Neural cell (in vitro differentiated cells): ENCODE results near the gene ADGRL3. TPM values are rescaled to one million over a fixed set of nuclear protein-coding genes. Genes with fewer than 3 reads are reported as not detected.

Experiments
- H2AFZ ChIP-seq: fragments of 200-600, 300-800 bp; sonication (generic), shearing (Covaris generic); 2 replicates; pipeline ENCODE4 v1.6.0; 2014; ENCODE audit warnings: low read depth, mild to moderate bottlenecking, antibody characterized with exemption, low read length, moderate library complexity
- H3F3A ChIP-seq: fragments of 200-600 bp; shearing (Covaris generic); 2 replicates; pipeline ENCODE4 v1.6.1; 2016; ENCODE audit warnings: mild to moderate bottlenecking, moderate library complexity, mixed read lengths, antibody characterized with exemption, low read length; ENCODE audit not compliant: insufficient read depth, poor library complexity, severe bottlenecking
- H3K27ac ChIP-seq: fragments of 200-600, 300-800 bp; sonication (generic), shearing (Covaris generic); 2 replicates; pipeline ENCODE4 v1.5.1; 2014; ENCODE audit warnings: mild to moderate bottlenecking, low read length, moderate library complexity
- H3K27me3 ChIP-seq: fragments of 300-800, 200-600 bp; sonication (generic), shearing (Covaris generic); 2 replicates; pipeline ENCODE4 v1.6.0; 2014; ENCODE audit warnings: mild to moderate bottlenecking, low read depth, low read length, moderate library complexity; ENCODE audit not compliant: insufficient read depth
- H3K36me3 ChIP-seq: fragments of 300-800, 200-600 bp; sonication (generic), shearing (Covaris generic); 2 replicates; pipeline ENCODE4 v1.5.1; 2014; ENCODE audit warnings: mild to moderate bottlenecking, antibody characterized with exemption, low read length, moderate library complexity; ENCODE audit not compliant: insufficient read depth
- H3K4me2 ChIP-seq: fragments of 300-800, 200-600 bp; sonication (generic), shearing (Covaris generic); 2 replicates; pipeline ENCODE4 v1.6.0; 2014; ENCODE audit warnings: mild to moderate bottlenecking, low read length
- H3K4me3 ChIP-seq: fragments of 300-800, 200-600 bp; sonication (generic), shearing (Covaris generic); 2 replicates; pipeline ENCODE4 v1.5.1; 2014; ENCODE audit warnings: mild to moderate bottlenecking, low read length, moderate library complexity
- H3K79me2 ChIP-seq: fragments of 200-600 bp; shearing (Covaris generic); replicated peaks from 2 replicates; pipeline ENCODE4 v1.6.0; 2014; ENCODE audit warnings: mild to moderate bottlenecking, low read length, moderate library complexity; ENCODE audit not compliant: insufficient read depth
- H3K9ac ChIP-seq: fragments of 300-800, 200-600 bp; sonication (generic), shearing (Covaris generic); 2 replicates; pipeline ENCODE4 v1.6.1; 2016; ENCODE audit warnings: mild to moderate bottlenecking, low read length, mixed read lengths
- H3K9me2 ChIP-seq: fragments of 200-600 bp; shearing (Covaris generic); 2 replicates; pipeline ENCODE4 v1.6.1; 2016; ENCODE audit warnings: mild to moderate bottlenecking, low read length, mixed read lengths; ENCODE audit not compliant: insufficient read depth
- H3K9me3 ChIP-seq: fragments of 200-600, 300-800 bp; sonication (generic), shearing (Covaris generic); 2 replicates; pipeline ENCODE4 v1.6.1; 2016; ENCODE audit warnings: mild to moderate bottlenecking, mixed run types, low read length, moderate library complexity, mixed read lengths
- H4K20me1 ChIP-seq: fragments of 200-600 bp; shearing (Covaris generic); 2 replicates; pipeline ENCODE4 v1.6.1; 2016; ENCODE audit warnings: mild to moderate bottlenecking, mixed run types; ENCODE audit not compliant: insufficient read depth
- EP300 ChIP-seq: fragments of 450-650 bp; conservative IDR thresholded peaks from 2 replicates; pipeline ENCODE4 v1.6.1; 2014; ENCODE audit warnings: antibody characterized with exemption, mild to moderate bottlenecking, moderate library complexity; ENCODE audit not compliant: poor library complexity, severe bottlenecking
- EZH2 ChIP-seq: fragments of 200-600, 300-800 bp; shearing (Covaris generic), sonication (generic); IDR thresholded peaks from 2 replicates; pipeline ENCODE4 v1.6.1; 2014; ENCODE audit warnings: antibody characterized with exemption, low read length, borderline replicate concordance, mild to moderate bottlenecking; ENCODE audit not compliant: insufficient read depth, poor library complexity, severe bottlenecking
- MXI1 ChIP-seq: fragments of 450-650 bp; conservative IDR thresholded peaks from 2 replicates; pipeline ENCODE4 v1.6.1; 2014; ENCODE audit warnings: antibody characterized with exemption, mild to moderate bottlenecking; ENCODE audit not compliant: poor library complexity, severe bottlenecking
- POLR2AphosphoS5 ChIP-seq: IDR thresholded peaks from 2 replicates; pipeline ENCODE4 v1.6.1; 2012
- RAD21 ChIP-seq: fragments of 450-650 bp; conservative IDR thresholded peaks from 2 replicates; pipeline ENCODE4 v1.6.1; 2014; ENCODE audit warnings: antibody characterized with exemption, mild to moderate bottlenecking, moderate library complexity
- REST ChIP-seq: IDR thresholded peaks from 2 replicates; pipeline ENCODE4 v1.6.1; 2012; ENCODE audit warnings: borderline replicate concordance
- SMC3 ChIP-seq: fragments of 450-650 bp; conservative IDR thresholded peaks from 2 replicates; pipeline ENCODE4 v1.6.1; 2014; ENCODE audit warnings: antibody characterized with exemption, mild to moderate bottlenecking, moderate library complexity; ENCODE audit not compliant: poor library complexity
- TAF1 ChIP-seq: IDR thresholded peaks from 2 replicates; pipeline ENCODE4 v1.6.1; 2012; ENCODE audit warnings: low read depth
- polyA plus RNA-seq: library from polyadenylated mRNA; depleted of rRNA; stranded (reverse); fragments of >200 nt; gene quantifications from 2 replicates; pipeline ENCODE4 v1.2.3, GENCODE V29; 2014
- TF ChIP-seq, protein P1 (sequence below): fragments of 450-650 bp; IDR thresholded peaks from 2 replicates; pipeline ENCODE4 v1.5.1; 2014; ENCODE audit warnings: antibody characterized with exemption, mild to moderate bottlenecking, moderate library complexity; ENCODE audit not compliant: poor library complexity, severe bottlenecking

ADGRL3 gene
- polyA plus RNA-seq, 1 donor from 2014 or later = 99.4 TPM

GRCh38 chr4:61805979-61806378, 605.9 kb downstream of the ADGRL3 start:
- H3K27ac ChIP-seq = no peak overlapping the region
- H3F3A ChIP-seq = no peaks in the 10 kb centered on the region
- H3K9ac ChIP-seq = no peak overlapping the region
- H2AFZ ChIP-seq = no peak overlapping the region
- H3K9me2 ChIP-seq = no peaks in the 10 kb centered on the region
- H3K9me3 ChIP-seq = no peaks in the 10 kb centered on the region
- H4K20me1 ChIP-seq = no peaks in the 10 kb centered on the region
- H3K4me2 ChIP-seq = no peak overlapping the region
- TF ChIP-seq SMC3 (no peak), REST (no peak), POLR2AphosphoS5 (no peak), TAF1 (no peak), MXI1 (no peak), EZH2 (no peak), RAD21 (no peak), EP300 (no peak)
- TF ChIP-seq, protein P1, sequence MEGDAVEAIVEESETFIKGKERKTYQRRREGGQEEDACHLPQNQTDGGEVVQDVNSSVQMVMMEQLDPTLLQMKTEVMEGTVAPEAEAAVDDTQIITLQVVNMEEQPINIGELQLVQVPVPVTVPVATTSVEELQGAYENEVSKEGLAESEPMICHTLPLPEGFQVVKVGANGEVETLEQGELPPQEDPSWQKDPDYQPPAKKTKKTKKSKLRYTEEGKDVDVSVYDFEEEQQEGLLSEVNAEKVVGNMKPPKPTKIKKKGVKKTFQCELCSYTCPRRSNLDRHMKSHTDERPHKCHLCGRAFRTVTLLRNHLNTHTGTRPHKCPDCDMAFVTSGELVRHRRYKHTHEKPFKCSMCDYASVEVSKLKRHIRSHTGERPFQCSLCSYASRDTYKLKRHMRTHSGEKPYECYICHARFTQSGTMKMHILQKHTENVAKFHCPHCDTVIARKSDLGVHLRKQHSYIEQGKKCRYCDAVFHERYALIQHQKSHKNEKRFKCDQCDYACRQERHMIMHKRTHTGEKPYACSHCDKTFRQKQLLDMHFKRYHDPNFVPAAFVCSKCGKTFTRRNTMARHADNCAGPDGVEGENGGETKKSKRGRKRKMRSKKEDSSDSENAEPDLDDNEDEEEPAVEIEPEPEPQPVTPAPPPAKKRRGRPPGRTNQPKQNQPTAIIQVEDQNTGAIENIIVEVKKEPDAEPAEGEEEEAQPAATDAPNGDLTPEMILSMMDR = no peak
- H3K4me3 ChIP-seq = no peak overlapping the region
- H3K27me3 ChIP-seq = no peaks in the 10 kb centered on the region
- H3K79me2 ChIP-seq = peaks cover 4% of the 10 kb centered on the region
- H3K36me3 ChIP-seq = no peaks in the 10 kb centered on the region

DNA sequence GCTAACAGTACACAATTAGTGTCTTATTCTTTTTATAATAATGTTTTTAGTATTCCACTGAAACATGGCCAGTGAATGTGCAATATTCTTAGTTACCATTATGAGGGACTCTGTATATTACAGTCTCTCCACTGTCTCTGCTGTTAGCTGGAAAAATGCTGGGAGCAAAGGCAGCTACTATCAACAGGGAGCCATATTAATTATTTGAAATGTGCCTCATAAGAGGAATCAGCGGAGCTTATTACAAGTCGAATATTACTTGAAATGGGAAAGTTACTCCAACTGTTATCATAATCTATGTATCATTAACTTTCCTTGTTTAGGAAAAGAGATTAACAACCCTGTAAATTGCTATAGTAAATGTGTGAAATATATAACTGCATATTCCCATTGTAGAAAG, 612.0 kb downstream of the ADGRL3 start:
- TF ChIP-seq EZH2 (no peak), REST (no peak), SMC3 (no peak), EP300 (no peak), POLR2AphosphoS5 (no peak), RAD21 (no peak), MXI1 (no peak), TAF1 (no peak)
- TF ChIP-seq, protein P1 = no peak
- H3K9me3 ChIP-seq = no peaks in the 10 kb centered on the region
- H3K36me3 ChIP-seq = no peaks in the 10 kb centered on the region
- peaks cover 6% of the 10 kb centered on the region for H3K79me2 ChIP-seq
- no peak overlapping the region for H3K27ac ChIP-seq
- no peaks in the 10 kb centered on the region for H4K20me1 ChIP-seq
- no peaks in the 10 kb centered on the region for H3K27me3 ChIP-seq
- no peak overlapping the region for H3K4me3 ChIP-seq
- no peaks in the 10 kb centered on the region for H3F3A ChIP-seq
- H3K9ac ChIP-seq = no peak overlapping the region
- no peak overlapping the region for H3K4me2 ChIP-seq
- H3K9me2 ChIP-seq = no peaks in the 10 kb centered on the region
- no peak overlapping the region for H2AFZ ChIP-seq
